ENCODE results near the gene SMARCD2.
"Not testable (repeated sequence)": the region's sequence is repeated elsewhere in the genome, so short reads cannot be mapped to it uniquely, and the experiment has no call there.

Gene SMARCD2

GRCh38 chr17:63809970-63810369, 32.5 kb downstream of the SMARCD2 start:
- in situ Hi-C loops (cut with MboI; ENCODE audit: low sequenced_read_pairs, unreplicated experiment): loop anchor here (25.0 kb wide), 1 partner anchor 373 kb away; the partner anchor contains the start of gene CYB561
- DNase-seq (ENCODE audit: low spot score): no peak
- no peak for TF ChIP-seq CTCF (IDR thresholded peaks at IDR 0.05; ENCODE audit: borderline replicate concordance, control extremely low read depth, extremely low read depth, insufficient read depth, missing control alignments)

- in situ Hi-C loops (cut with MboI; ENCODE audit: low sequenced_read_pairs, unreplicated experiment): loop anchor here (25.0 kb wide), 1 partner anchor 368 kb away; the partner anchor contains the start of gene CYB561
- DNase-seq (ENCODE audit: low spot score): no peak
- TF ChIP-seq CTCF (IDR thresholded peaks at IDR 0.05; ENCODE audit: borderline replicate concordance, control extremely low read depth, extremely low read depth, insufficient read depth, missing control alignments): no peak
Measured at GRCh38 chr17:63805591-63805990, 36.9 kb downstream of the SMARCD2 start.

GRCh38 chr17:63804328-63804727, 38.2 kb downstream of the SMARCD2 start:
- in situ Hi-C loops (cut with MboI; ENCODE audit: low sequenced_read_pairs, unreplicated experiment): loop anchor here (25.0 kb wide), 1 partner anchor 367 kb away; the partner anchor contains the start of gene CYB561
- DNase-seq (ENCODE audit: low spot score): no peak
- TF ChIP-seq CTCF (IDR thresholded peaks at IDR 0.05; ENCODE audit: borderline replicate concordance, control extremely low read depth, extremely low read depth, insufficient read depth, missing control alignments): no peak

GRCh38 chr17:63800783-63801182, 41.7 kb downstream of the SMARCD2 start:
- no peak for DNase-seq (ENCODE audit: low spot score)
- in situ Hi-C loops (cut with MboI; ENCODE audit: low sequenced_read_pairs, unreplicated experiment): loop anchor here (25.0 kb wide), 1 partner anchor 363 kb away; the partner anchor contains the start of gene CYB561
- TF ChIP-seq CTCF (IDR thresholded peaks at IDR 0.05; ENCODE audit: borderline replicate concordance, control extremely low read depth, extremely low read depth, insufficient read depth, missing control alignments): no peak

- TF ChIP-seq CTCF (IDR thresholded peaks at IDR 0.05; ENCODE audit: borderline replicate concordance, control extremely low read depth, extremely low read depth, insufficient read depth, missing control alignments): no peak
- DNase-seq (ENCODE audit: low spot score): no peak
- in situ Hi-C loops (cut with MboI; ENCODE audit: low sequenced_read_pairs, unreplicated experiment): no loop called here
Measured at GRCh38 chr17:63798572-63799106, 43.8 kb downstream of the SMARCD2 start.

- in situ Hi-C loops (cut with MboI; ENCODE audit: low sequenced_read_pairs, unreplicated experiment); DNase-seq (ENCODE audit: low spot score): not testable (repeated sequence)
Measured at GRCh38 chr17:63796375-63796774, 46.1 kb downstream of the SMARCD2 start.

- in situ Hi-C loops (cut with MboI; ENCODE audit: low sequenced_read_pairs, unreplicated experiment): no loop called here
- no peak for DNase-seq (ENCODE audit: low spot score)
- TF ChIP-seq CTCF (IDR thresholded peaks at IDR 0.05; ENCODE audit: borderline replicate concordance, control extremely low read depth, extremely low read depth, insufficient read depth, missing control alignments): no peak
Measured at GRCh38 chr17:63792055-63792729, 50.3 kb downstream of the SMARCD2 start.
